ENCODE measurements around the gene PKD1.
A peak's percentile ranks its signal among the peaks of the same experiment; 100 is the strongest.
"Not testable (repeated sequence)": the region's sequence is repeated elsewhere in the genome, so short reads cannot be mapped to it uniquely, and the experiment has no call there.

PKD1 gene

GRCh38 chr16:2149630-2150417 lies 14.1 kb upstream of the PKD1 start:
- no peak for DNase-seq

GRCh38 chr16:2148714-2149629 lies 13.3 kb upstream of the PKD1 start:
- peak in 1 of 4 experiments; percentile 38 for DNase-seq

- peak; percentile 48 to 82 (median 67) for DNase-seq
Observed at GRCh38 chr16:2147981-2148671, 12.4 kb upstream of the PKD1 start, which contains the start of gene RAB26. TSS of gene RAB26 (plus strand) at chr16:2148625. CDS start at chr16:2148784, 159 bp downstream.

GRCh38 chr16:2147378-2147777 lies 11.7 kb upstream of the PKD1 start:
- no peak for DNase-seq

GRCh38 chr16:2145843-2146242 lies 10.1 kb upstream of the PKD1 start:
- DNase-seq: no peak

DNA sequence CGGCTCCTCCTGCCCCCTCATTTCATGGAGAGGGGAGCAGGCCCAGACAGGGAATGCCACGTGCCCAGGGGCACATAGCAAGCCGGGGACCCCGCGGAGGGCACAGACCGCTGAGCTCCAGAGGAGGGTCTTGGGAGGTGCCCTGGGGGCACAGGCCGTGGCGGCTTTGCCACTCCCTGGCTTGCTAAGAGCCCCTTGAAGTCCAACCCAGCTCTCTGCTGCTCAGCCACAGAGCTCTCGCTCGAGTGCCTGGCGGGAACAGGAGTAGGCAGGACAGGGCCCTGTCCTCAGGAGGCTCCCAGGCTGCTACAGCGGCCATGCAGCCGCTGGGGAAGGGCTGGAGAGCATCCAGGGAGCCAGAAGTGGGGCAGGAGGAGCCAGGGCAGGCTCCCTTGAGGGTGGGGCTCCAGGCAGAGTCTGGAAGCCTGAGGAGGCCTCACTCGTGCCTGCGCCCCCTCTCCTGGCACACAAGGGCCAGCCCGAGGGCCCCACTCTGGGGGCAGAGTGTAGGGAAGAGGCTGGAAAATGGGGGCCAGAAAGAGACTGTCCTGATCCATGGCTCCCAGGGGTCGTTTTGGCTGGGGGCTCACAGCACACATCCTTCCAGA lies 8.3 kb upstream of the PKD1 start:
- no peak for DNase-seq

- no peak for DNase-seq
Observed at GRCh38 chr16:2142942-2143877, 7.5 kb upstream of the PKD1 start.

GRCh38 chr16:2135071-2135470 lies 627 bp downstream of the PKD1 start:
- DNase-seq: peak in 1 of 4 experiments; percentile 61

- not testable (repeated sequence) for DNase-seq
Observed at GRCh38 chr16:2133797-2134196, 1.9 kb downstream of the PKD1 start.

GRCh38 chr16:2129890-2130447 lies 5.7 kb downstream of the PKD1 start:
- not testable (repeated sequence) for DNase-seq

DNA sequence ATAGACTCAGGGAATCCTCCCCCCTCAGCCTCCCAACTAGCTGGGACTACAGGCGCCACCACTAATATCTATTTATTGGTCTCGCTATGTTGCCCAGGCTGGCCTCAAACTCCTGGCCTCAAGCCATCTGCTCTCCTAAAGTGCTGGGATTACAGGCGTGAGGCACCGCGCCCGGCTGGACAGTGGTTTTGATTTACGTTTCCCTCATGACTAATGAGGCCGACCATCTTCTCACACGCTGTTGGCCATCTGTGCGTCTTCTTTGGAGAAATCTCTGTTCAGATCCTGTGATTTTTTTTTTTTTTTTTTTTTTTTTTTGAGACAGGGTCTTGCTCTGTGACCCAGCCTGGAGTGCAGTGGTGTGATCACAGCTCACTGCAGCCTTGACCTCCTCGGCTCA lies 6.4 kb downstream of the PKD1 start:
- not testable (repeated sequence) for DNase-seq

DNA sequence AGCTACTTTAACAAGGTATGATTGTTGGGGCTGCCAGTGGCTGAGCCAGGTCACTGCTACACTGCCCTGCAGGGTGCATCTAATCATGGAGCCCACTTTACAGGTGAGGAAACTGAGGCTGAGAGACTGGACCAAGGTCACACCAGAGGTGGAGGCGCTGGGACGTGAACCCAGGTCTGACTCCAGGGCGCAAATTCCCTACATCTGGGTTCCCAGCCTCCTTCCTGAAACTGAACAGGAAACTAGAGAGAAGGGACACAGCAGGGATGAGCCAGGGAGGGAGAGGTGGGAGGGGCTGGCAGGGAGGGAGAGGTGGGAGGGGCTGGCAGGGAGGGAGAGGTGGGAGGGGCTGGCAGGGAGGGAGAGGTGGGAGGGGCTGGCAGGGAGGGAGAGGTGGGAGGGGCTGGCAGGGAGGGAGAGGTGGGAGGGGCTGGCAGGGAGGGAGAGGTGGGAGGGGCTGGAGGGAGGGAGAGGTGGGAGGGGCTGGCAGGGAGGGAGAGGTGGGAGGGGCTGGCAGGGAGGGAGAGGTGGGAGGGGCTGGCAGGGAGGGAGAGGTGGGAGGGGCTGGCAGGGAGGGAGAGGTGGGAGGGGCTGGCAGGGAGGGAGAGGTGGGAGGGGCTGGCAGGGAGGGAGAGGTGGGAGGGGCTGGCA lies 7.9 kb downstream of the PKD1 start:
- peak in 1 of 4 experiments; percentile 19 for DNase-seq

DNA sequence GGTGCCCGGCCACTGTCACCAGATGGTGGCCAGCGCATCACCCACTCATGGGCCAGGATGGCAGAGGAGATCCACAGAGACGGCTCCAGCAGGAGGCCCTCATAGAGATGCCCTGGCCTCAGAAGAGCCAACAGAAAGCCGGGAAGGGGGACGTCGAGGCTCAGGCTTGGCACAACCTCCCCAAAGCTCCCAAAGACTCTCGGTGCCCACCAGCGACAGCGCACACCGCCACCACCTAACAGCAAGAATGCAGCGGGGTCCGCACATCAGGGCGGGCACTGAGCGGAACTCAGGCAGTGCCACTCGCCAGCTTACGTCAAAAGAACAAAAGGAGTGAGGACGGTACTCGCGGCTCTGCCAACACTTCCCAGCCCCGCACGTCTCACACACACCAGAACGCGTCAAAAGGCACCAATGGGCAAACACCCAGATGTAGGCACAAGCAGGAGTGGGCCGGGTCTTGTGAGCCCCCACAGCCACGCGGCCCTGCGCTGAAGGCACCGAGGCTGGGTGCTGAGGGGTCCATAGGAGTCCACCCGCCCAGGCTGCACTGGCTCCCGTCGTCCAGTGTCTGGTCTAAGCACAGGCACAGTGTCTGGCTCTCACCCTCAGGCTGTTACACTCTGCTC lies 8.7 kb downstream of the PKD1 start:
- not testable (repeated sequence) for DNase-seq

GRCh38 chr16:2126161-2126743 lies 9.4 kb downstream of the PKD1 start:
- not testable (repeated sequence) for DNase-seq

- not testable (repeated sequence) for DNase-seq
Observed at GRCh38 chr16:2125609-2126008, 10.1 kb downstream of the PKD1 start.

DNA sequence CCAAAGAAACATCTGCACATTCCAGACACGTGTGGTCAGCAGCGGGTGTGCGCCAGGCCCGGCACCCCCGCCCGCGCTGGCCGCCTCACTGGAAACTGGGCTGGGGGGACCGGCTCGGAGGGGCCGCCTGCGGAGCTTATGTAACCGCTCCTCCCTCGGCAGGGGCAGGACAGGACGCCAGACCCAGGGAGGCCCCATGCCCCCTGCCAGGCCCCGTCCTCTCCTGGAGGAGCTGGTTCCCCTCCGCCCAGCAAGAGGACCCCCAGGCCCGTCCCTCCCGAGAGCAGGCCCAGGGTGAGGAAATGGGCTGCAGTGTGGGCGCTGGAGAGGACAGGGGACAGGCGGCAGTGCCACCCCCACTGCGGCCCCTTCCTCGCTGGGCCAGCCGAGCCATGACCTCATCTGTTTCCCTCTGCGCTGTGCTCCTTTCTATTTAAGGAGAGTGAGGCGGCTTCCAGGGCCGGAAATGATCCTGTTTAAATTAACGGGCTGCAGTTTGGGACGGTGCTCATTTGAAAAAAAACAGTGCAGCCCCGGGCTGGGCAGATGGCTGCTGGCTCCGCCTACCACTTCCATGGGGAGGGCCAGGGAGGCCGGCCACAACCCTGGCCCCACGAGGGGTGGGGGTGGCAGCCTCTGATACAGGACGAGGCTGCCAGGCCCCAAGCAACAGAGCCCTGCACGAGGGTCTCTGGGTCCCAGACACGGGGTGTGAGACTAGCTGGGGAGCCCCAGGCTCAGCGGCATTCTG lies 10.8 kb downstream of the PKD1 start:
- DNase-seq: peak; percentile 43 to 66 (median 54)

GRCh38 chr16:2124377-2124693 lies 11.4 kb downstream of the PKD1 start:
- DNase-seq: not testable (repeated sequence)

DNA sequence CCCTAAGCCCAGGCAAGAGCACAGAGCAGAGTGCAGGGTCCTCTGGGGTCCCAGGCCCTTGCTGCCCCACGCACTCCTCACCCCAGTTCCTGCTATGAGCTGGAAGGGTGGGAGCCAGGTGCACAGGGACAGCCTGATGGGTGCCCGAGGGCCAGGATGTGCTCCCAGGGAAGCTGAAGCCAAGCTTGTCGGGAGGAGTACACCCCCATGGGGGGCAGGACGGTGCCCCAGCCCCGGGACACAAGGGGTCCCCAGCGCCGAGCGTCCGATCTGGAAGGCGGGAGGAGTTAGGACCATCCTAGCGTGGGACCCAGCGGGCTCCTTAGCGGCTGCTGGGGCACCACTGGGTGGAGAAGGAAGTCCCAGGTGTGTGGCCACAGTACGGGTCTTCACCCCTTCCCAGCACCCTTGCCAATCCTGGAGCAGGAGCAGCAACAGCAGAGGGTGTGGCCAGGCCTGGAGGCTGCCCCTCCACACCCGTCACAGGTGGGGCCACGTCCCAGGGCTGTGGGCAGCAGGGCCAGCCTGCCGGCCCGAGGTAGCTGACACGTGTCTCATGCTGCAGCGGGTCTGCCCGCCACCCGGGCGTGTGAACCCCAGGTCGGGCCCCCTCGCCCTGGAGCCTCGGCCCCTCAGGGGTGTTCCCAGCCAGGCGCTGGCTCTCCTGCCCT lies 11.9 kb downstream of the PKD1 start:
- DNase-seq: not testable (repeated sequence)

All from suppressor macrophage (primary cell).